MM.1S (cell line): ENCODE results near the gene CRKL.

Experiments
- EZH2 ChIP-seq: fragments of 300-600 bp; sonication (generic); optimal IDR thresholded peaks from 2 replicates; pipeline ENCODE3; 2017; ENCODE audit warnings: low read depth, mild to moderate bottlenecking, antibody characterized with exemption, low read length, mixed read lengths
- EZH2phosphoT487 ChIP-seq: fragments of 300-600 bp; sonication (generic); IDR thresholded peaks from 2 replicates; pipeline ENCODE4 v1.6.1; 2018; ENCODE audit warnings: antibody characterized with exemption, low read length
- TF ChIP-seq, protein P1 (sequence below): fragments of 300-600 bp; sonication (generic); IDR thresholded peaks from 2 replicates; pipeline ENCODE4 v1.5.1; 2016; ENCODE audit warnings: antibody characterized with exemption, low read length, mixed read lengths

DNA sequence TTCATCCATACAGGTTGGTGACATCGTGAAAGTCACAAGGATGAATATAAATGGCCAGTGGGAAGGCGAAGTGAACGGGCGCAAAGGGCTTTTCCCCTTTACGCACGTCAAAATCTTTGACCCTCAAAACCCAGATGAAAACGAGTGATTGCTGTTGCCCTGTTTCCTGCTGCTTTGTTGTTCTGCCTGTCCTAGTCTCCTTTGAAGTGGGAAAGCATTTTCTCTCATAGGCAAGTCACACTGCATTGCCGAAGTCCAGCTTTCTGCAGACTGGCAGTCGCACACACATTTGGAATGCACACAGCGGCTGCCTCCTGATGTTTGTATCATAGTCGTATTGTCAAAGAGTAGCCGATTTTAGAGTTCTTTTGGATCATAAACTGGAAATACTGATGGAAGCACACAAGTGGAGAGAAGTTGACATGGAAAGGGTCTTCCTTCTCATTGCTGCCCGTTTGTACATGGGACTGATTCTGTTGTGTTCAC lies 32.5 kb downstream of the CRKL start:
- TF ChIP-seq, protein P1, sequence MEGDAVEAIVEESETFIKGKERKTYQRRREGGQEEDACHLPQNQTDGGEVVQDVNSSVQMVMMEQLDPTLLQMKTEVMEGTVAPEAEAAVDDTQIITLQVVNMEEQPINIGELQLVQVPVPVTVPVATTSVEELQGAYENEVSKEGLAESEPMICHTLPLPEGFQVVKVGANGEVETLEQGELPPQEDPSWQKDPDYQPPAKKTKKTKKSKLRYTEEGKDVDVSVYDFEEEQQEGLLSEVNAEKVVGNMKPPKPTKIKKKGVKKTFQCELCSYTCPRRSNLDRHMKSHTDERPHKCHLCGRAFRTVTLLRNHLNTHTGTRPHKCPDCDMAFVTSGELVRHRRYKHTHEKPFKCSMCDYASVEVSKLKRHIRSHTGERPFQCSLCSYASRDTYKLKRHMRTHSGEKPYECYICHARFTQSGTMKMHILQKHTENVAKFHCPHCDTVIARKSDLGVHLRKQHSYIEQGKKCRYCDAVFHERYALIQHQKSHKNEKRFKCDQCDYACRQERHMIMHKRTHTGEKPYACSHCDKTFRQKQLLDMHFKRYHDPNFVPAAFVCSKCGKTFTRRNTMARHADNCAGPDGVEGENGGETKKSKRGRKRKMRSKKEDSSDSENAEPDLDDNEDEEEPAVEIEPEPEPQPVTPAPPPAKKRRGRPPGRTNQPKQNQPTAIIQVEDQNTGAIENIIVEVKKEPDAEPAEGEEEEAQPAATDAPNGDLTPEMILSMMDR = no peak
- no peak for TF ChIP-seq EZH2phosphoT487
- no peak for TF ChIP-seq EZH2
